Stimulated activated CD4-positive, alpha-beta T cell treated with anti-CD3 and anti-CD28 coated beads, Interleukin-1b, Interleukin-23, amount 100 ng/mL, for 1 hour (primary cell): ENCODE data around the gene URM1.

Source experiments
- DNase-seq, 2 donors: peaks; one replicate each; pipeline ENCODE4 v3.0.0-alpha.2; 2020; ENCODE audit warnings: low read depth in 2 of 2

URM1 gene

GRCh38 chr9:128385496-128386460, 14.6 kb downstream of the URM1 start:
- no peak for DNase-seq

- no peak for DNase-seq
Measured at GRCh38 chr9:128388150-128388549, 17.0 kb downstream of the URM1 start.

GRCh38 chr9:128389395-128390149, 18.4 kb downstream of the URM1 start:
- DNase-seq, result no peak

GRCh38 chr9:128390150-128390812, 19.1 kb downstream of the URM1 start:
- no peak for DNase-seq

GRCh38 chr9:128390813-128391711, 19.9 kb downstream of the URM1 start:
- DNase-seq, result no peak

- no peak for DNase-seq
Measured at GRCh38 chr9:128391956-128392301, 20.8 kb downstream of the URM1 start.

- DNase-seq, result no peak
Measured at GRCh38 chr9:128392302-128393144, 21.3 kb downstream of the URM1 start.

- no peak for DNase-seq
Measured at GRCh38 chr9:128393145-128393775, 22.1 kb downstream of the URM1 start.

GRCh38 chr9:128393970-128394369, 22.8 kb downstream of the URM1 start:
- DNase-seq, result no peak

GRCh38 chr9:128394379-128395168, 23.4 kb downstream of the URM1 start:
- no peak for DNase-seq

GRCh38 chr9:128396970-128397613, 25.9 kb downstream of the URM1 start:
- DNase-seq, result no peak

- no peak for DNase-seq
Measured at GRCh38 chr9:128397831-128398230, 26.7 kb downstream of the URM1 start.

- DNase-seq, result no peak
Measured at GRCh38 chr9:128399861-128400260, 28.7 kb downstream of the URM1 start.

GRCh38 chr9:128404560-128404959, 33.4 kb downstream of the URM1 start:
- DNase-seq, result no peak

GRCh38 chr9:128405077-128405779, 34.1 kb downstream of the URM1 start:
- DNase-seq, result no peak

- no peak for DNase-seq
Measured at GRCh38 chr9:128405780-128406171, 34.6 kb downstream of the URM1 start.

GRCh38 chr9:128406848-128407391, 35.7 kb downstream of the URM1 start:
- no peak for DNase-seq

GRCh38 chr9:128408963-128409431, 37.8 kb downstream of the URM1 start:
- DNase-seq, result no peak
